GM21447 (cell line): ENCODE measurements around the gene COL4A2.

Experiments used
- ATAC-seq: cut with Tn5 transposase; IDR thresholded peaks from one replicate; pipeline ENCODE4 v1.9.1; 2021; ENCODE audit not compliant: unreplicated experiment

The COL4A2 gene

GRCh38 chr13:110272227-110272626, 34.9 kb upstream of the COL4A2 start:
- no peak for ATAC-seq

GRCh38 chr13:110272651-110273050, 34.4 kb upstream of the COL4A2 start:
- no peak for ATAC-seq

- no peak for ATAC-seq
These were observed 33.8 kb upstream of the COL4A2 start for GRCh38 chr13:110273254-110273653.

- no peak for ATAC-seq
These were observed 32.4 kb upstream of the COL4A2 start for GRCh38 chr13:110274687-110275086.

GRCh38 chr13:110275931-110276552, 31.0 kb upstream of the COL4A2 start:
- ATAC-seq = no peak

- no peak for ATAC-seq
These were observed 30.5 kb upstream of the COL4A2 start for GRCh38 chr13:110276553-110276950.

GRCh38 chr13:110277357-110277975, 29.6 kb upstream of the COL4A2 start:
- ATAC-seq = no peak

GRCh38 chr13:110278859-110279258, 28.2 kb upstream of the COL4A2 start:
- ATAC-seq = no peak

DNA sequence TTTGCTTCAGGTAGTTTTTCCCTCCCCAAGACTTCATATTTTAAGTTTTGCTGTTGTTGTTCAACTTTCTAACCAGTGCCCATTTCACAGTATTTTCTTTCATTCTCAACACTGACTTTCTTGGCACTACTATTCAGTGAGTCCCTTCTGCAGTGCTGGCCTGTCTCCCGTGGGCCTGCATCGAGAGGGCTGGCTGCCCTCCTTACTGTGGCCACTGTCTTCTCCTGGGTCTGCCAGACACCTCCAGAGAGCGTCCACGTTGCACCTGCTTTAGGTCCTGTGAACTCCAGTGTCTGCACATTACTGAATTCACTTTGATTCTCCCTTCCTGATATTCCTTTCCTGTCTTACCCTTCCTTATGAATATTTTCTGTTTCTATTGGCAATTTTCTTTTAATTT, 27.4 kb upstream of the COL4A2 start:
- no peak for ATAC-seq

- ATAC-seq = no peak
These were observed 26.8 kb upstream of the COL4A2 start for GRCh38 chr13:110280231-110280813.

- ATAC-seq = no peak
These were observed 25.9 kb upstream of the COL4A2 start for GRCh38 chr13:110280985-110281688.

DNA sequence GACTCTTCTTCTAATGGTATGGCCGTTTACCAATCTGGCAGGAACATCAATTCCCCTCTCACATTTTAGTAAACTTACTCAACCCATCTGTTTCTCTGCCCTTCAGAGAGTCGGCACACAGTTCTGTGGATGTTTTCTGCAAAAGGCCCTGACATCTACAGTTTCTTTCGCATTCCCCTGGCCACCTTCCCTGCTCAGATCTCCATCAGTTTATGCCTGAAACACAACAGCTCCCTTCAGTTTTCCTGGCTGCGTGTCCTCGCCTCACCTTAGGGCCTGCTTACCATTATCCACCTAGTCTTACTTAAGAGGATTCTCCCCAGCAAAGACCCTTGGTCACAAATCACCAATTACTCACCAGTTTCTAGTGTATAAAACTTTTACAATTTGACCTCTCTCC, 25.3 kb upstream of the COL4A2 start:
- ATAC-seq = no peak

DNA sequence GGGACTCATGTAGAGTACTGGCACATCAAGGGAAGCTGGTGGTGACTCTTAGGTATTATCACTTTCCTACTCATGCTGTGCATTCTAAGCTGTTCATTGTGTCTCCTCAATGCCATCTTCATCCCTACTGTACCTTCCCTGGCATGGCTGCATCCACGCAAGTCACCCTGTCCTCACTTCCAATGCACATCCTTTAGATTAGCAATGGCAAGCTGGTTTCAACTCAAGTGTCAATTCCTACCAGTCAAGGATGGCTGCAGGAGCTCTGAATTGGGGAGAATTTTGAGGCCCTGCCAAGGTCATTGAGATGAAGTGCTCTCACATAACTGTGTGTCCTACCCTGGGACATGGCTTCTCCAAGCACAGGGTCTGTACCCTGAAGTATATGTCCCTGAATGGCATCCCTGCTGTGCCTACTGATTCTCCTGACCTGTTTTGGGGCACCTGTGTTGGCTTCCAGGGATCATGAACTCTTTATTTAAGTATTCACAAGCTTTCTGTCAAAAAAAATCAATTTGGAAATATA, 24.7 kb upstream of the COL4A2 start:
- no peak for ATAC-seq

GRCh38 chr13:110283736-110284517, 23.2 kb upstream of the COL4A2 start:
- ATAC-seq = no peak

- ATAC-seq = no peak
These were observed 22.2 kb upstream of the COL4A2 start for GRCh38 chr13:110284779-110285484.

- no peak for ATAC-seq
These were observed 20.9 kb upstream of the COL4A2 start for GRCh38 chr13:110285991-110286832.

- no peak for ATAC-seq
These were observed 20.0 kb upstream of the COL4A2 start for GRCh38 chr13:110286833-110287819.

GRCh38 chr13:110289174-110289573, 17.9 kb upstream of the COL4A2 start:
- no peak for ATAC-seq
